ENCODE data around the gene KCTD7. TPM values are rescaled to one million over a fixed set of nuclear protein-coding genes. Genes with fewer than 3 reads are reported as not detected.
"Not testable (repeated sequence)": the region's sequence is repeated elsewhere in the genome, so short reads cannot be mapped to it uniquely, and the experiment has no call there.

The KCTD7 gene
- total RNA-seq, 1 donor from 2014 or later = 11.6 TPM

GRCh38 chr7:66590302-66591057, 38.2 kb upstream of the KCTD7 start:
- not testable (repeated sequence) for FAIRE-seq; H3K36me3 ChIP-seq (ENCODE audit: insufficient read depth, low read length); H2AFZ ChIP-seq (ENCODE audit: low read depth, low read length); H3K27me3 ChIP-seq (ENCODE audit: insufficient read depth, low read length); H3K9me3 ChIP-seq (ENCODE audit: insufficient read depth, low read depth, low read length); H3K4me1 ChIP-seq (ENCODE audit: insufficient read depth, low read length); H3K9me3 Mint-ChIP-seq (ENCODE audit: unreplicated experiment); H3K36me3 Mint-ChIP-seq (ENCODE audit: low read depth, unreplicated experiment); H3K27me3 Mint-ChIP-seq (ENCODE audit: low read depth, unreplicated experiment)
- Histone ChIP-seq H3K4me2 (ENCODE audit: low read length) (peak overlapping the region; percentile 92), H3K79me2 (ENCODE audit: insufficient read depth, low read length) (peaks cover 72% of the 10 kb centered on the region), H3K4me3 (ENCODE audit: insufficient read depth, low read depth, low read length) (peak overlapping the region; percentile 84), H3K9ac (ENCODE audit: low read length) (peak overlapping the region; percentile 99), H3K27ac (ENCODE audit: low read depth, low read length) (peak overlapping the region; percentile 90), H4K20me1 (ENCODE audit: insufficient read depth, low read length) (peaks cover 62% of the 10 kb centered on the region)
- Mint-ChIP-seq H3K4me3 (ENCODE audit: unreplicated experiment) (peak overlapping the region; percentile 98), H3K27ac (ENCODE audit: unreplicated experiment) (peak overlapping the region; percentile 96), H3K4me1 (ENCODE audit: low read depth, unreplicated experiment) (peaks cover 14% of the 10 kb centered on the region)
- peak; percentile 65 for DNase-seq (ENCODE audit: low read depth)

GRCh38 chr7:66591058-66591798, 37.5 kb upstream of the KCTD7 start:
- not testable (repeated sequence) for H3K36me3 ChIP-seq (ENCODE audit: insufficient read depth, low read length); H3K27me3 Mint-ChIP-seq (ENCODE audit: low read depth, unreplicated experiment); H3K9me3 Mint-ChIP-seq (ENCODE audit: unreplicated experiment); H3K4me1 ChIP-seq (ENCODE audit: insufficient read depth, low read length); FAIRE-seq; H3K27me3 ChIP-seq (ENCODE audit: insufficient read depth, low read length); H3K9me3 ChIP-seq (ENCODE audit: insufficient read depth, low read depth, low read length); DNase-seq (ENCODE audit: low read depth); H3K36me3 Mint-ChIP-seq (ENCODE audit: low read depth, unreplicated experiment)
- peak overlapping the region; percentile 92 for H3K4me2 ChIP-seq (ENCODE audit: low read length)
- Mint-ChIP-seq H3K4me3 (ENCODE audit: unreplicated experiment) (peak overlapping the region; percentile 98), H3K4me1 (ENCODE audit: low read depth, unreplicated experiment) (peaks cover 14% of the 10 kb centered on the region), H3K27ac (ENCODE audit: unreplicated experiment) (peak overlapping the region; percentile 96)
- H3K4me3 ChIP-seq (ENCODE audit: insufficient read depth, low read depth, low read length) = peak overlapping the region; percentile 84
- peak overlapping the region; percentile 90 for H3K27ac ChIP-seq (ENCODE audit: low read depth, low read length)
- peak overlapping the region; percentile 90 for H2AFZ ChIP-seq (ENCODE audit: low read depth, low read length)
- H3K79me2 ChIP-seq (ENCODE audit: insufficient read depth, low read length) = peaks cover 64% of the 10 kb centered on the region
- H4K20me1 ChIP-seq (ENCODE audit: insufficient read depth, low read length) = peaks cover 54% of the 10 kb centered on the region
- H3K9ac ChIP-seq (ENCODE audit: low read length) = peak overlapping the region; percentile 99

- TF ChIP-seq CTCF (IDR thresholded peaks at IDR 0.05; ENCODE audit: insufficient read depth, low read depth, low read length) = no peak
- TF ChIP-seq EZH2 (IDR thresholded peaks at IDR 0.05; ENCODE audit: insufficient read depth, low read length) = no peak
- no peaks in the 10 kb centered on the region for H3K36me3 ChIP-seq (ENCODE audit: insufficient read depth, low read length)
Measured at GRCh38 chr7:66591799-66592596, 36.7 kb upstream of the KCTD7 start.

GRCh38 chr7:66592597-66593146, 36.0 kb upstream of the KCTD7 start:
- Histone ChIP-seq H3K4me3 (ENCODE audit: insufficient read depth, low read depth, low read length) (peak overlapping the region; percentile 84), H2AFZ (ENCODE audit: low read depth, low read length) (peak overlapping the region; percentile 90), H3K4me2 (ENCODE audit: low read length) (peak overlapping the region; percentile 92), H3K27ac (ENCODE audit: low read depth, low read length) (peak overlapping the region; percentile 90), H3K79me2 (ENCODE audit: insufficient read depth, low read length) (peaks cover 50% of the 10 kb centered on the region), H3K9ac (ENCODE audit: low read length) (peak overlapping the region; percentile 99), H4K20me1 (ENCODE audit: insufficient read depth, low read length) (peaks cover 40% of the 10 kb centered on the region)
- not testable (repeated sequence) for H3K27me3 Mint-ChIP-seq (ENCODE audit: low read depth, unreplicated experiment); DNase-seq (ENCODE audit: low read depth); H3K27me3 ChIP-seq (ENCODE audit: insufficient read depth, low read length); H3K9me3 ChIP-seq (ENCODE audit: insufficient read depth, low read depth, low read length); H3K9me3 Mint-ChIP-seq (ENCODE audit: unreplicated experiment); FAIRE-seq; H3K36me3 Mint-ChIP-seq (ENCODE audit: low read depth, unreplicated experiment); H3K36me3 ChIP-seq (ENCODE audit: insufficient read depth, low read length); H3K4me1 ChIP-seq (ENCODE audit: insufficient read depth, low read length)
- H3K27ac Mint-ChIP-seq (ENCODE audit: unreplicated experiment) = peak overlapping the region; percentile 96
- H3K4me3 Mint-ChIP-seq (ENCODE audit: unreplicated experiment) = peak overlapping the region; percentile 98
- H3K4me1 Mint-ChIP-seq (ENCODE audit: low read depth, unreplicated experiment) = peaks cover 14% of the 10 kb centered on the region

More at GRCh38 chr7:66591799-66592596, 36.7 kb upstream of the KCTD7 start:
- Mint-ChIP-seq H3K36me3 (ENCODE audit: low read depth, unreplicated experiment) (peaks cover 7% of the 10 kb centered on the region), H3K4me1 (ENCODE audit: low read depth, unreplicated experiment) (peaks cover 14% of the 10 kb centered on the region), H3K27ac (ENCODE audit: unreplicated experiment) (peak overlapping the region; percentile 96), H3K9me3 (ENCODE audit: unreplicated experiment) (peaks cover 7% of the 10 kb centered on the region), H3K4me3 (ENCODE audit: unreplicated experiment) (peak overlapping the region; percentile 98), H3K27me3 (ENCODE audit: low read depth, unreplicated experiment) (no peaks in the 10 kb centered on the region)
- peak; percentile 79 for DNase-seq (ENCODE audit: low read depth)
- H3K9ac ChIP-seq (ENCODE audit: low read length) = peak overlapping the region; percentile 99
- H3K4me3 ChIP-seq (ENCODE audit: insufficient read depth, low read depth, low read length) = peak overlapping the region; percentile 84
- peak overlapping the region; percentile 90 for H2AFZ ChIP-seq (ENCODE audit: low read depth, low read length)
- H3K79me2 ChIP-seq (ENCODE audit: insufficient read depth, low read length) = peaks cover 56% of the 10 kb centered on the region
- H3K4me1 ChIP-seq (ENCODE audit: insufficient read depth, low read length) = peaks cover 9% of the 10 kb centered on the region
- peaks cover 47% of the 10 kb centered on the region for H4K20me1 ChIP-seq (ENCODE audit: insufficient read depth, low read length)
- no peaks in the 10 kb centered on the region for H3K9me3 ChIP-seq (ENCODE audit: insufficient read depth, low read depth, low read length)
- no peaks in the 10 kb centered on the region for H3K27me3 ChIP-seq (ENCODE audit: insufficient read depth, low read length)
- H3K4me2 ChIP-seq (ENCODE audit: low read length) = peak overlapping the region; percentile 92
- FAIRE-seq = no peak
- H3K27ac ChIP-seq (ENCODE audit: low read depth, low read length) = peak overlapping the region; percentile 90
